ENCODE measurements around the gene PDHB.

The PDHB gene

DNA sequence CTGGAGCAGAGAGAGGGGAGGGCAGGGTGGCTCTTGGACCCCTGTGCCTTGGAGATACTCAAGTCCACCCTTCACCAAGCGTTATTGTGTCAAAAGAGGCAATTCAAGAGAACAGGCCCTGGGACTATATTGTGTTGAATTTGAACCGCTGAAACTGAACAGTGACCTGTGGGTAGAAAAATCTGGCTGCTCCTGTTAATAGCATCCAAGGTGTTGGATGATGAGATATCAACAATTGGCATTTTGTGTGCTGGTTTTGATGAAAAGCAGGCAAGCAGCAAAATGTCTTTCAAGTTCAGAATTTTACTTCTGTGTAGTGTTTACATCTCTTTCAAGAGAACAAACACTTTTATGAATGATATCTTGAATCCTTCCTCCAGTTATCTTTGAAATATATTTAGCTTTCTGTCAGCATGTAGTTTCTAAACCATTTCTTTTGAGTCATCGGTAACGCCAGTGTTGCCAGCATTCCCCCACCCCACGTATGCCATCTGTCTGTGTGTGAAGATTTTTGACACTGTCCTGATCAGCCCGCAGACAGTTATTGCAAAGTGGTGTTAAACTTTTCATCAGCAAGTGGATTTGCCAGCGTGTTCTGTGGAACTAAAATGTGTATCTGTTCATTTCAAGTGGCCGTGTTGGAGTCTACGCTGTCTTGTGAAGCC is 34.8 kb downstream of the PDHB start:
- DNase-seq (ENCODE audit: low read depth): no peak

DNA sequence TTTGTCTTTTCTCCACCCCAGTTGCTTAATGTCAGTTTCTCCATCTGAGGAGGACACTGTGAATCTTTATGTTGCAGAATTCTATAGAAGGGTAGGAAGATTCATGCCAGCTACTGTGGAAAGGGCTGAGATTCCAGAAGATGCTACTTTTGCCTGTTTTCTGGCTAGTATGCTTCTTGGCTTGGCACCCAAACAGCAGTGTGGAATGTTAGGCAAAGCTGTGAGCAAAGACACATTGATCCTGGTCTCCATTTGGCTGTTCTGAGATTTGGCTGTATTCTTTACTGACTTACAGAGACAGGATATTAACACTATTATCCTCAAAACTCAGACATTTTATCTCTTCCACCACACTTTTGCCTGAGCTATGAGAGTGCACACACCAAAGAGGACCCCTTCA is 39.3 kb downstream of the PDHB start:
- DNase-seq (ENCODE audit: low read depth): no peak

DNA sequence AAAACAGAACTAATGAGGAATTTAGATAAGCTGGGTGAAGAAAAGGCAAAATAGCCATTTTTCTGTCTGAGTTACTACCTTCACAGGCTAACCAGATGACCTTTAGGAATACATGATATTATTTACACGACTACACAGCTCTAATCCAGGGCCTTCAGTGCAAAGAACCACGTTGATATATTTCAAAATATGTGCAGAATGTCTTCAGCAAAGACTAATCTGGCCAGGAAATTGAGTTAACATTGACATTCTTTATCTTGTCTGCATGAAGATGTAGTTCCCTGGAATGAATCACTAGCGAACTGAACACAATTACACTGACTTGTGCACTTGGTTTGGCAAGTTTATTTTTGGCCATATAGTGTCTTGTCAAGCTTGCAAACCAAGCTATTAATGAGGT is 41.5 kb downstream of the PDHB start:
- no peak for DNase-seq (ENCODE audit: low read depth)

DNA sequence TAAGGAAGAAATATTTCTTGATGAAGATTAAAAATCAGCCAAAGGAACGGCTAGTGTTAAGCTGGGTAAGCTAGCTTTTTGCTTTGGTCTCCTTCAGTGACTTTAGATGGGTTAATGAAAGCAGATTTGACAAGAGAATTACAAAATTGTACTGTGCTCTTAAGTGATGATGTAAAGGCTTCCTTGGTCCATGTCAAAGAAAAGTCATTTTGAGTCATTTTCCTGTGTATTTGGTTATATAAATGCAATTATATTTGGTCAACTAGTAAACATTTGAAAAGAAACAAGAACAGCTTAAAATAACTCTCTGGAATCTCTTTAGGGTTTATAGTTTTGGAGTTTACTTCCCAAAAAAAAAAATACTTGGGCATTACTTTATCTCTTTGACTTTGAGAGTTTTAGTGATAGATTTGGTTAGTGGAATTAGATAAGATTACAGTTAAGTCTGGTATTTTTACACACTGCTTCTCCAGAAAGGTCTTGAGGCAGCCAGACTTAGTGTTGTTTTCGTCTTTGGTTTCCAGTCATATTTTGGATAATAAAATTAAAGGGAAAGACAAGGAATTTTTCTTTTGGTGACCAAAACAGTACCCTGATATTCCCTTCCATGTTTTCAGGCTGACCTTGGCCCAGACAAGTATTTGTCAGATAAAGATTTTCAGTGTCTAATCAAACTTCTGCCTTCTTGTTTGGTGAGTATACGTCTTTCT is 42.3 kb downstream of the PDHB start:
- no peak for DNase-seq (ENCODE audit: low read depth)

DNA sequence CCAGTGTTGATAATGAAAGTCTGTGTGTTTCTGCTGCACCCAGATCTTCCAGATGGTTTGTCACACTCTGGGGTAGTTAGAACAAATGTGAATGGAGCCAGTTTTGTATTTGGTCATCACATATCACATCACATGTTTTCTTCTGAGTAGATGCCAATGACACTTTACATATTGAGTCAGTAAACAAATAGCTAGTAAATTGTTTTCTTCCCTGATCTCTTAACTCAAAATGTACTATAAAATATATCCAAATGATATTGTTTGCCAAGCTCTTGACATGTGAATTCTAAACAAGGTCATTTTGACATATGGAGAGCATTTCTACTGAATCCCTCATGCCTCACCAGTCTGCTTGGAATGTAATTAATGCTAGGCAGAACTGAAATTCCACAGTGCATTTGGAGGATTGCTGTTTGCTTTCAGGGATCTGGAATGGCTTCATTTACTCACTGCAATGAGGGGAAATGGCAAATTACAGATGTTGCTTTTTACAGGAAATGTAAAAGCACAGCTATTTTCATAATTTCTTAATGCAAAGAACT is 45.0 kb downstream of the PDHB start:
- DNase-seq (ENCODE audit: low read depth): peak; percentile 49

DNA sequence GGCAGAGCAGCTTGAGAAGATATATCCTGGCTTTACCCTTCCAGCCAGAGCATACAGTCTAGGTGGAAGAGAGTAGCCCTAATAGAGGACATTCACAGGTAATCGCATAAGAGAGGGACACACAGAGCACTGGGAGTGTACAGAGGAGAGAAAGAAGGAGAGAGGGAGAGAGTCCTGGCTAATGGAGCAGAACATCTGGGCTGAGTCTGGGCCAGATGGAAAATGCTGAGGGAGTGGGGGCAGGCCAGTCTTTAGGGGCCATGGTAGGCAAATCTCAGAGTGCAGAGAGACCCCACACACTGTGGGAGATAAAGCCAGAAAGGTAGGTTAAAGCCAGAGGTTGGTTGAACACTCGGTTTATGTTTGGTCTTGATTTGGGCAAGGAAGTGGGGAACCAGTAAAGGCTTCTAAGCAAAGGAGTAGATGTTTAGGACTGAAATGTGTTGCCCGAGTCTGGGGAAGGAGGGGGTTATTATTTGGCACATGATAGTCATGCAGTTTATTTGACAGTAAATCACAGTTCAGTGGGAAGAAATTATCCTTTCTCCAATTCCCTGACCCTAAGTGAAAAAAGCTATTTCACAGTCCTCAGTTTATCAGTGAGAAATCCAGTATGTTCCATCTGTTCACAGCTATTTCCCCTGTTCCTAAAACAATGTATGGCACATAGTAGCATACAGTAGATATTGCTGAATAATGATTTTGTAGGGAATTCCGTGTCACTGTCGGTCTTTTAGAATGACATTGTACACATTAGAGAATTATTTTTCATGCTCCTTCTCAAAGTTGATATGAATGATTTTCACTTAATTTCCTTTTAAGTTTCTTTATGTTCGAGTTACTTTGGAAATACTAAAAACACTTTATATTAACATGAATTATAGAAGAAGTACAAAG is 45.7 kb downstream of the PDHB start:
- DNase-seq (ENCODE audit: low read depth): no peak

DNA sequence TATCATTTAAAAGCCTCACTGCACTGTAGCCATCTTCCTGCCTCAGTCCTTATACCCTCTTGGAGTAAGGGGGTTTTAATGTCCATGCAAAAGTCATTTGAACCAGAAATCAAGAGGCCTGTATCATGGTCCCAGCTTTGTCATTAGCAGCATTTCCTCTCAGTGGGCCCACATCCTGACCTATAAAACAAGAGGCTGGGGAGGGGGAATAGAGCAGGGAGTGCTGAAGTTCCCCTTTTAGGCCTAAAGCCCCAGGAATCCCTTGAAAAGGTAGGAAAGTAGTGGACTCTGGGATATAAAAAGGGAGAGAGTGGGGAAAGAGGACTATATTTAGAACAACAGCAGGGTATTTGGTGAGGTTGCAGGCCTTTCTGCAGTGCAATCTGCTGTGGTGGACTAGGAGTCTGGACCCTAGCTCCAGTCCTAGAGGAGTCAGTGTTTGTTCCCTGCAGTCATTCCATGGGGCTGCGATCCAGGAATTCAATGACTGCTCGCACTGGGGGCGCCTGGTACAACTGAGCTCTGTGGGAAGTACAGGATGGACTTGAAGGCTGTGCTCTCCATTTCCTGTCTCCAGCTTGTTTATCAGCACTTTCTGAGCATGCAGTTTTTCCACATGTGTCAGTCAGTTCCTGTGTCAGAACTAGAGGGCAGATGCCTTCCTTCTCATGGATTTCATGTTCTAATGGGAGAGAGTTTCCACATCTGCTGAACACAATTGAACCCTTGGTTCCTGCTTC is 46.8 kb downstream of the PDHB start:
- DNase-seq (ENCODE audit: low read depth): no peak

DNA sequence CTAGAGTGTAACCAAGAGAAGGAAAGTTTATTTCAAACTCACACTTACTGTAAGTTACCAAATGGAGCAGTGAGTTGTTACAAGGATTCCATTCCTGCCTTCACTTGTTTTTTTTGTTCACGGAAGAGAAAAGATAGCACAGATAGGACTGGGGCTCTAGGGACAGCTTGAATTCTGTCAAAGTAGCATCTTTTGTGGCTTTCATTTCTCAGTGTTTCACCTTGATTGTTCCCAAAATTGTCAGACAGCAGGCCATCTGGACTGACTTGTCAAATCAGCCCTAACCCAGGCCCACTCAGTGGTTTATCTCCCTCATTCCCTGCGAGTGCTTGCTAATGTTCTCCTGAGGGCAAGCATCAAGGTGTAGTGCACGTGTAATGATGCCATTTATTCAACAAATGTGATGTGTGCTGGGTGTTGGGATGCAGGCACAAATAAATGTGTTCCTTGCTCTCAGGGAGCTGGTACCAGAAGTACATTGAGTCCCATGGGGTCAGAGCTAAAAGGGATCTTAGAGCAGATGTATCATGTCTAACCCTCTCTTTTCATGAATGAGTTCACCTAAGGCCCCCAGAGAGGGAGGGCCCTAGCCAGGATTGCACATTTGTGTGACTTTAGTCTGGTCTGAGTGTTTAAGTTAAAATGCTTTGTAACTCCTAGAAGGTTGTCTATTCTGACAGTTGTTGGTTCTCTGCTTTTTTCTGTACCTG is 49.1 kb downstream of the PDHB start:
- DNase-seq (ENCODE audit: low read depth): no peak

DNA sequence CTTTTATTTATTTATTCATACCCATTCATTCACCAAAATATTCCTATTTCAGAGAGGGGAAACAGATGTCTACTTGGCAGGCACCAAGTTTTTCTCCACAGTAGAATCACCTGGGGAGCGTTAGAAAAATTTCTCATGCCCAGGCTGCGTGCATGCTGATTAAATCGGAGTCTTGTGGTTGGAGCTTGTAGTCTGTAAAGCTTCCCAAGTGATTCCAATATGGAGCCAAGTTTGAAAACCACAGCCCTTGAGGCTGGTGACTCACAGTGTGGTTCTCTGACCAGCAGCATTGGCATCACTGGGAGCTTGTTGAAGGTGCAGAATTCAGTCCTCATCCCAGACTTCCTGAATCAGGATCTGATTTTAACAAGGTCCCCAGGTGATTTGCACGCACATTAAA is 49.7 kb downstream of the PDHB start:
- peak; percentile 97 for DNase-seq (ENCODE audit: low read depth)

DNA sequence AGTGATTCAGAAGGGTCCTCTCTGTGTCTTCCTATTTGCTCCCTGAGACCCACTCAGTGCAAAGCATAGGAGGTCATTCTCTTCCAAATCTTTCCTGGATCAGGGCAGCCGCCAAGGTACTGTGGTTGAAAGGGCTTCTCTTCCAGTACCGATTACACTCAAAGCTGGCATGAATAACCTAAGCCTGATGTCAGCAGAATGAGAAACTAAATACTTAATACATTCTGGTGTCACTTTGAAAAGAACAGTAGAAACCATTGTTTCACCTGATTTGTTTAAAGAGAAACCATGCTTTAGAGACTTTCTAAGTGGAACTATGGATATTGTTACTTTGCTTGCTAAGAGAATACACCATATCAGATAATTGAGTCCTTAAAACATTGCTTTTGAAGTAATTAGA is 50.2 kb downstream of the PDHB start:
- no peak for DNase-seq (ENCODE audit: low read depth)

DNA sequence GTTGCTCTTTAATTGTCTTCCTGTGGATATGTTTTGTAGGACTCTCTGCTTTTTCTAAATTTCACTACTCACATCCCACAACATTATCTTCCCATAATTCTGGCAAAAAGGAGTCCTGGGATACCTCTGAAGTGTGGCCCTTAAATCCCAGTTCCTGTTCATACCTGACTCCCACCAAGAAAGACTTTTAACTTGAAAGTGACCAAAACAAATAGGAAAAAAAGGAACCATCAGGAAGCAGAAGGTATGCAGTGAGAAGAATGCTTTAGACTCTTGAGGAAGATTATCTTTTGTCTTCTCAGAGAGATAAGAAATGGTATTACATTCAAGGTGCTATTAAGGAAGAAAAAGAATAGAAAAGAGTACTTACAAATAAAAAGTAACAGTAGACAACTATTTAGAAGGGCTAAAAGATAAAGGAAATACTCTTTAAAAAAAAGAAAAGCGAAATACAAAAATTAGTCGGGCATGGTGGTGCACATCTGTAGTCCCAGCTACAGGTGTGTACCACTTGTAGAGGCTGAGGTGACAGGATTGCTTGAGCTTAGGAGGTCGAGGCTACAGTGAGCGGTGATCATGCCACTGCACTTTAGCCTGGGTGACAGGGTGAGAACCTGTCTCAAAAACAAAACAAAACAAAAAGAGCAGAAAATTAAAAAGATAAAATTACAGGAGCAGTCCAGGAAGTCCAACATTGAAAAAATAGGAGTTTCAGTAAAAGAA is 54.1 kb downstream of the PDHB start:
- no peak for DNase-seq (ENCODE audit: low read depth)

DNA sequence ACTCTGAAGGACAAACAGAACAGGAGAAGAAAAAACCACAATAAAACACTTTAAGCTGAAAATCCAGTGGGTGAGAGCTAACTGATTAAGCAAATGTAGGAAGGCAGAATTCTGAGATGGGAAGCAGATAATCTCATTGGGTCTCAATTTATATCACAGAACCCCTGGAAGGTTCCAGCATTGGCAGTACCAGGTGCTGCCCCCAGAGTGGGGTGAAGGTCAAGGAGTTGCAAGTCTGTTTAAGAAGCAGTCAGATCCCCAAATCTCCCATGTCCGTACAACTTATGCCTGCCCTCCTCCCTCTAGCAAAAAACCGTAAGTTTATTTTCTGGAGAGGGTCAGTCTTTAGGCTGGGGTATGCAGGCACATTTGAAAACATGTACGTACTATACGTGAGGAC is 55.9 kb downstream of the PDHB start:
- no peak for DNase-seq (ENCODE audit: low read depth)
